Thyroid gland (tissue), 4 donors: Measurements from ENCODE around the gene PDZD8. TPM values are rescaled to one million over a fixed set of nuclear protein-coding genes. Genes with fewer than 3 reads are reported as not detected.

Experiments
- DNase-seq, 2 donors: peaks; one replicate each; pipeline ENCODE4 v3.0.0-alpha.2; 2019
- H3K27ac ChIP-seq, 3 donors: fragments of 200-600 bp; sonication (generic); 1 replicate in 2 of 3; 2 replicates in 1 of 3; pipeline ENCODE4 v1.5.1; 2016 to 2019; ENCODE audit warnings: mild to moderate bottlenecking in 1 of 3, moderate library complexity in 1 of 3
- H3K27me3 ChIP-seq: fragments of 200-600 bp; sonication (generic); one replicate; pipeline ENCODE4 v1.5.1; 2019
- H3K36me3 ChIP-seq, 2 donors: fragments of 200-600 bp; sonication (generic); one replicate each; pipeline ENCODE4 v1.5.1; 2016 to 2019
- H3K4me1 ChIP-seq, 2 donors: fragments of 200-600 bp; sonication (generic); one replicate each; pipeline ENCODE4 v1.5.1; 2017 to 2019
- H3K4me3 ChIP-seq, 3 donors: fragments of 200-600 bp; sonication (generic); replicated peaks in 1 of 3; 1 replicate in 2 of 3; 2 replicates in 1 of 3; pipeline ENCODE4 v1.5.1; 2016; ENCODE audit warnings: mild to moderate bottlenecking in 1 of 3
- H3K9me3 ChIP-seq: fragments of 200-600 bp; sonication (generic); one replicate; pipeline ENCODE4 v1.5.1; 2017
- CTCF ChIP-seq, 6 experiments: fragments of 200-600 bp in 3 of 6; fragments of 450-650 bp in 3 of 6; sonication (generic) in 3 of 6; IDR thresholded peaks; one replicate each; pipeline ENCODE4 v1.5.1; 2016 to 2019; ENCODE audit warnings: antibody characterized with exemption in 6 of 6, mild to moderate bottlenecking in 2 of 6, inconsistent platforms in 1 of 6, moderate library complexity in 1 of 6
- POLR2A ChIP-seq, 2 donors: fragments of 450-650 bp; IDR thresholded peaks; one replicate each; pipeline ENCODE4 v1.6.1; 2017; ENCODE audit warnings: antibody characterized with exemption in 2 of 2, mild to moderate bottlenecking in 2 of 2, moderate library complexity in 1 of 2
- WGBS, 2 donors: methylation state at CpG; one replicate each; pipeline ENCODE4 v1.1.5; 2017; 5-methylcytosine and 5-hydroxymethylcytosine counted together
- intact Hi-C: fragments of 100-400 bp; cut with DNase I; formaldehyde crosslinking; loops from one replicate; pipeline ENCODE4 v1.15.1; 2023
- total RNA-seq, 4 donors: library from RNA; depleted of rRNA; stranded (reverse); fragments of >200 nt; gene quantifications; one replicate each; pipeline ENCODE4 v1.2.3, GENCODE V29; 2016

Gene PDZD8
- total RNA-seq, 4 donors from 2014 or later: 31.3 to 49.0 (median 35.1) TPM

DNA sequence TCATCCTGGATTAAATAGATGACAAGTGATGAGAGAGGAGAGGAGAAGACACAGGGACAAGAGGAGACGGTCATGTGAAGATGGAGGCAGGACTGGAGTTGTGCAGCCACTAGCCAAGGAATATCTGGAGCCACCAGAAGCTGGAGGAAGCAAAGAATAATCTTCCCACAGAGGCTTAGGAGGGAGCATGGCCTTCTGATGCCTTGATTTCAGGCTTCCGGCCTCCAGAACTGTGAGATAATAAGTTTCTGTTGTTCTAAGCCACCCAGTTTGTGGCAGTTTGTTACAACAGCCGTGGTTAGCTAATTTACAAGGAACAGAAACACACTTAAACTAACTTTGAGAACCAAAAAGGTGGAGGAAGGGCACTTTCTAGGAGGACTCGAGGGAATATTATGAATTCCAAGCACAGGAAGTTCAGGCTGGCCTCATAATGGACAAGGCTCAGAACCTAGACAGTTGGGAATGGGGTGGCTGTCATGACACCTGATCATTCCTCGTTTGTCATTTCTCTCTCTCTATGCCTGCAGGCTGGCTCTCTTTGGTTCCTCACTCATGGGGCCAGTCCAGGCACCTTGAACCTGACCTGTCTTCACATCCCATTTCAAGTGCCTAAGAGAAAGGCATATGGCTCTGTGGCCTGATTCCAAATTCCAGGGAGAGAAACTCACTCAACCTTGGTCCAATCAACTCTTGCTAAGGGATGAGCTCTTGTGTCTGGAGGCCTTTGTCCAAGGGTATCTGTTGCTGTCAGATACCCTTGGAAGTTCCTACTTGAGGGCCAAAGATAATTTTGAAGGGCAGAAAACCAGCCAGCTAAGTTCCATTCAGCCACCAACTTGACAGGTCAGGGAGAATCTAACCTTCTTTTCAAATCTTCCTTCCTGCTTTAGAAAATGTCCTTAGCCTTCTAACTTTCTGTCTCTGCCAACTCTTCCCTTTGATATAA is 33.5 kb upstream of the PDZD8 start:
- WGBS, 2 donors: 67 to 75% methylated on average over 5 of the region's 5 CpGs
- no peaks in the 10 kb centered on the region for H3K9me3 ChIP-seq
- TF ChIP-seq POLR2A (IDR thresholded peaks at IDR 0.05): no peak
- no peak for TF ChIP-seq CTCF (IDR thresholded peaks at IDR 0.05)
- no peak overlapping the region for H3K4me3 ChIP-seq
- intact Hi-C loops: no loop called here
- no peaks in the 10 kb centered on the region for H3K4me1 ChIP-seq
- H3K27ac ChIP-seq: no peak overlapping the region
- H3K27me3 ChIP-seq: no peaks in the 10 kb centered on the region
- no peak for DNase-seq
- H3K36me3 ChIP-seq: no peaks in the 10 kb centered on the region

- Histone ChIP-seq H3K36me3 (no peaks in the 10 kb centered on the region), H3K9me3 (no peaks in the 10 kb centered on the region)
- 80 to 87% methylated on average over 3 of the region's 3 CpGs for WGBS, 2 donors
Measured at GRCh38 chr10:117405730-117406129, 30.5 kb upstream of the PDZD8 start.

DNA sequence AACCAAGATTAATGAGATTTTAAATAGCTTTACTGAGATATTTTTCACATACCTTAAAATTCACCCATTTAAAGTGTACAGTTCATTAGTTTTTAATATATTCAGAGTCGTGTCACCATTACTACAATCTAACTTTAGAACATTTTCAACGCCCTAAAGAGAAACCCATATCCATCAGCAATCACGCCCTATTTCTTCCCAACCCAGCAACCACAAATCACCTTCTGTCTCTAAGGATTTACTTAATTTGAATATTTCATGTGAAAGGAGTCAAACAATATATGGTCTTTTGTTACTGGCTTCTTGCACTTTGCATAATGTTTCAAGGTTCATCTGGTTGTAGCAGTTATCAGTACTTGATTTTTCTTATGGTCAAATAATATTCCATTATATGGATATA is 25.1 kb upstream of the PDZD8 start:
- Histone ChIP-seq H3K36me3 (no peaks in the 10 kb centered on the region), H3K4me1 (no peaks in the 10 kb centered on the region), H3K4me3 (no peak overlapping the region), H3K27me3 (no peaks in the 10 kb centered on the region), H3K27ac (no peak overlapping the region), H3K9me3 (no peaks in the 10 kb centered on the region)
- intact Hi-C loops: no loop called here
- WGBS, 2 donors: 90 to 91% methylated on average over 3 of the region's 3 CpGs
- DNase-seq: no peak
- TF ChIP-seq CTCF (IDR thresholded peaks at IDR 0.05) (no peak), POLR2A (IDR thresholded peaks at IDR 0.05) (no peak)

More at GRCh38 chr10:117405730-117406129, 30.5 kb upstream of the PDZD8 start:
- TF ChIP-seq CTCF (IDR thresholded peaks at IDR 0.05) (no peak), POLR2A (IDR thresholded peaks at IDR 0.05) (no peak)
- Histone ChIP-seq H3K4me1 (no peaks in the 10 kb centered on the region), H3K27ac (no peak overlapping the region), H3K4me3 (no peak overlapping the region), H3K27me3 (no peaks in the 10 kb centered on the region)
- intact Hi-C loops: no loop called here
- no peak for DNase-seq

DNA sequence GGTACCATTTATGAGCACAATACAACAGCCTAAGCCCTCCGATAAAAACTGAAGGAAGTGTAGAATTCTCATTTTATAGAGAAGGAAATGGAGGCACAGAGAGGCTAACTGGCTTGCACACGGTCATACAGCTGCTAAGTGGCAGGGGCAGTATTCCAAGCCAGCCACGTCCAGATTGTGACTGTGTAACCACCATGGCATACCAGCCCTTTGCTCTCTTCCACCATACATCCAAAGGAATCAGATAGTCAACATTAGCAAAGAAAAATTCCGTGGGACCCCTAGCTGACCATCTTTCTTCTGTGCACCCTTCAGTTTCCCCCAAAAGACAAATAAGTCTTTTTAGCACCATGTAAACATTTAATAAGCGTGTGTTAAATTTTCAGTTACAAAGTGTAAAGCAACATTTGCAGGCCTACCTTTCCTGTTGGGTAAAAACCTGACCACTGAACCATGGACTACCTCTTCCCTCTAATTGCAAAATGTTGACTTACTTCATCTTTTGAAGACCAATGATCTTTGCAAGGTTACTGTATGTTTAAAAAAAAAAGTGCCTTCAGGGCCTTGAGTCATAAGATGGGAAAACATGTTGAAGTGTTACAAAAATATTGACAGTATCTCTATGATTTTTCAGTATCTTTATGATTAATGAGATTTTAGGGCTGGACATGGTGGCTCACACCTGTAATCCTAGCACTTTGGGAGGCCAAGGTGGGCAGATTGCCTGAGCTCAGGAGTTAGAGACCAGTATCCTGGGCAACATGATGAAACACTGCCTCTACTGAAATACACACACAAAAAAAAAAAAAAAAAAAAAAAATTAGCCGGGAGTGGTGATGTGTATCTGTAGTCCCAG is 24.3 kb upstream of the PDZD8 start:
- WGBS, 2 donors: 92% methylated on average over 6 of the region's 6 CpGs
- intact Hi-C loops: no loop called here
- Histone ChIP-seq H3K36me3 (no peaks in the 10 kb centered on the region), H3K27ac (no peak overlapping the region), H3K9me3 (no peaks in the 10 kb centered on the region), H3K27me3 (no peaks in the 10 kb centered on the region), H3K4me1 (no peaks in the 10 kb centered on the region), H3K4me3 (no peak overlapping the region)
- no peak for DNase-seq
- TF ChIP-seq POLR2A (IDR thresholded peaks at IDR 0.05) (no peak), CTCF (IDR thresholded peaks at IDR 0.05) (no peak)
